Stimulated activated naive CD4-positive, alpha-beta T cell (primary cell): ENCODE measurements around the gene ETS2.
"Not testable (repeated sequence)": the region's sequence is repeated elsewhere in the genome, so short reads cannot be mapped to it uniquely, and the experiment has no call there.

Source experiments
- DNase-seq, 6 experiments: peaks; one replicate each; lab custom pipeline; 2025; lab: John Stamatoyannopoulos, UW

The ETS2 gene

DNA sequence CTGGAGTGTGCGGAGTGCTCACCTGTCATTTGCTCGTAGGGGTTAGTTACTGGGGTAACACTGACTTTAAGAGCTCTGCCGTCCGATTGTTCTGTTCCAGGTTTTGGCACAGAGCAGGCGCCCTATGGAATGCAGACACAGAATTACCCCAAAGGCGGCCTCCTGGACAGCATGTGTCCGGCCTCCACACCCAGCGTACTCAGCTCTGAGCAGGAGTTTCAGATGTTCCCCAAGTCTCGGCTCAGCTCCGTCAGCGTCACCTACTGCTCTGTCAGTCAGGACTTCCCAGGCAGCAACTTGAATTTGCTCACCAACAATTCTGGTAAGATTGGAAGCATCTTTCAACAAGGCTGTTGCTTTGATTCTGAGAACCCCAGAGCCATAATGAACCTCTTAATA is 12.6 kb downstream of the ETS2 start:
- no peak for DNase-seq

DNA sequence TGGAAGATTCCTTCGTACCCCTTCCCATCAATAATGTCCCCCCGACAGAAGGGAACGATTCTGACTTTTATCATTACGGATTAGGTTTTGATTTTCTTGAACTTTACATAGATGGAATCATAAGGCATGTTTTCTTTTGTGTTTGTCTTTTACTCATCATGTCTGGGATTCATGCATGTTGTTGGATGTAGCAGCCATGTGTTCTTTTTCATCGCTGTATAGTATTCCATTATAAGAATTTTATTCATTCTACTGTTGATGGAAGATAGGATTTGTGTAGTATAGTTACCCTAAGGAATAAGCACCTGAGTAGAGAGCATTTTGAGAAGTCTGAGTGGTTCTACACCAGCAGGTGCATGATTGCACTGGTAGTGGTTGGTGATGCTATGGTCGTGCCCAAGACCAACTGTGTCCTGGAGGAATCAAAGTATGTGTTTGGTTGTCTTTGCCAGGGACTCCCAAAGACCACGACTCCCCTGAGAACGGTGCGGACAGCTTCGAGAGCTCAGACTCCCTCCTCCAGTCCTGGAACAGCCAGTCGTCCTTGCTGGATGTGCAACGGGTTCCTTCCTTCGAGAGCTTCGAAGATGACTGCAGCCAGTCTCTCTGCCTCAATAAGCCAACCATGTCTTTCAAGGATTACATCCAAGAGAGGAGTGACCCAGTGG is 13.5 kb downstream of the ETS2 start:
- no peak for DNase-seq

DNA sequence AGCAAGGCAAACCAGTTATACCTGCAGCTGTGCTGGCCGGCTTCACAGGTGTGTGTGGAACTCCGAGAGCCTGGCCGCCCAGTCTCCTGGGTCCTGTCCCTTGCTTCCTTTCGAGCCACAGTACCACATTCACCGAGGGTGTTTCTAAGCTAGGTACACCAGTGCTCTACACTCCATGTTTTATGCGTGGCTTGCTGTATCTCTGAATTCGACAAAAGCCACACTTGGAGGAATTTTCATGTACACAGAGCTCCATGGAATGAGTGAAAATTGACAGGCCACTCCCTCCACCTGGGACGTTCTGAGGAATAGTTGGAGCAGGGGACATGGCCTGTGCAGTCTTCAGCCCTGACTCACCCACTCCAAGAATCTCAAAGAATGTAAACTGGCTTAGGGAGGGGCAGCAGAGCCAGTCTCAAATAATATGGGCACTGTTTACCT is 14.0 kb downstream of the ETS2 start:
- no peak for DNase-seq

DNA sequence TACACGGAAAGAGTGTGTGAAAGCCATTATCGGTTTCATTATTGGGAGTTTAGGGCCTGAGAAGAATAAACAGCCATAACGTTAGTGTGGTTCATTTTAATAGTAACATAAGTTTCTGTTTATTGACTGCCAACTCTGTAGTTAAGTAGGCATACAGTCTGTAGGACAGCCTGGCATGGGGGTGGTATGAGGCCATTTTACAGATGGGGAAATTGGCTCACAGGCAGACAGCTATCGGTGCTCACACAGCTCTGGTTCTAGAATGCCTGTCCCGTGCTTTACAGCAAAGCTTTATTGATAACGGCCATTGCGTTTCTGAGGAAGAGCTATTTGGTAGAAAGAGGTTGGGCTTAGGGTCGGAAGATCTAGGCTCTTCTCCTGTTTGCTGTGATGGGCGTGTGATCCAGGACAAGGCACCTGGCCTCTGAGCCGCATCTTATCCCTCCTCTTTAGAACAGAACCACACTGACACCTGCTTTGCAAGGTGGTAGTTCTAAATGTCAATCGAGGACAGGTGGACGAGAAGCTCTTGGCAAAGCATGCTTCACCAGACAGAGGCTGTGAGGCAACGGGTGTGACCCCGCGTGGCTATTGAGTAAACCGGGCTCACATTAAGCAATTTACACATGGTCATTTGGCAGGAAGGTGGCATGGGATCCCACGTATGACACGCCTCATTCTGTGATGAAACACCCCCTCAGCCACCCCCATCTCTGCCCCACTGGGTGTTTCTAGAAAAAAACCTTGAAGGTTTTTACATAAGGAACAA is 14.9 kb downstream of the ETS2 start:
- DNase-seq: no peak

DNA sequence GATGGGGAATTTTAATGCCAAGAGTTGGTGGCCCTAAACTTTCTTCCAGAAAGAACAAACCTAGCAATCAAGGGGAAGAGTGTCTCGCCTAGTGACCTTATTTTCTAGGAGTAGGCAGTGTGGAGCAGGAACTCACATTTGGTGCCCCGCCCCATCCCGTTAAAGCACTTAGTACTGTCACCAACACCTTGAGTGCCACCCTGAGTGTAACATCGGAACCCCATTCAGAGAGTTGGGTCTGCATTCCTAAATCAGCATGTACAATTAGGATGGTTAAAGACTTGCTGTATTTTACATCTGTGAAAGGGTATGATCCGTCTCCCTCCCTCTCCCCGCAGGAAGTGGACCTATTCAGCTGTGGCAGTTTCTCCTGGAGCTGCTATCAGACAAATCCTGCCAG is 15.5 kb downstream of the ETS2 start:
- DNase-seq: no peak

DNA sequence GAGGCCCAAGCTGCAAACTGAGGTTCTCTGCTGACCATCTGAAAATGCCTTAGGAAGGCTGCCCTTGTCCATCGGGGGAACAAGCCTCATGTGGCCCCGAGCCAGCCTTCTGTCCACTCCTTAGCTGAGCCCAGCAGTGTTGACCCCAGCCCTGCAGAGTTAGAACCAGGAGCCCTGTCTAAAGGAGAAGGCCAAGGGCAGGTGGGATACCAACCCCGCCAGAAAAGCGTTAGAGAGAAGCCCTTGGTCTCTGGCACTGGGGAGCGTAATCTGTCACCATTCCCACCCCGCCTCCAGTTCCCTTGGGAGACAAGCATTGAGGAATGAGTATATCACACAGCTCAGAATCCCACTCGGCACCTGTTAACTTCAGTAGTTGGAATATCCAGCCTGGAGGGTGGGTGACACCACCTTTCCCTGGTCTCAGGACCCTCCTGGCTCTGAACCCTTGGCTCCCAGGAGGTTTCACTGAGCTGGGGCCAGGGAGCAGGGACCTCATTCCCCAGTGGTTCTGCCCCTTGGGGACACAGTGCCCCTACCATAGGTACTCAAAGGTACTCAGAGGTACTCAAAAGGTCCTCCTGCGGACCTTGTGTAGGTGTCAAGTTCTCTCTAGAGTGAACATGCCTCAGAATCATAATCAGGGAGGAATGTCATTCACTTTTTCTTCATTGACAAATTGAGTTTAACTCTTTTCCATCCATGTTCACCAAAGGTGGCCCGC is 16.4 kb downstream of the ETS2 start:
- DNase-seq: no peak

DNA sequence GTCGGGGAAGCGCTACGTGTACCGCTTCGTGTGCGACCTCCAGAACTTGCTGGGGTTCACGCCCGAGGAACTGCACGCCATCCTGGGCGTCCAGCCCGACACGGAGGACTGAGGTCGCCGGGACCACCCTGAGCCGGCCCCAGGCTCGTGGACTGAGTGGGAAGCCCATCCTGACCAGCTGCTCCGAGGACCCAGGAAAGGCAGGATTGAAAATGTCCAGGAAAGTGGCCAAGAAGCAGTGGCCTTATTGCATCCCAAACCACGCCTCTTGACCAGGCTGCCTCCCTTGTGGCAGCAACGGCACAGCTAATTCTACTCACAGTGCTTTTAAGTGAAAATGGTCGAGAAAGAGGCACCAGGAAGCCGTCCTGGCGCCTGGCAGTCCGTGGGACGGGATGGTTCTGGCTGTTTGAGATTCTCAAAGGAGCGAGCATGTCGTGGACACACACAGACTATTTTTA is 17.1 kb downstream of the ETS2 start:
- DNase-seq: no peak

DNA sequence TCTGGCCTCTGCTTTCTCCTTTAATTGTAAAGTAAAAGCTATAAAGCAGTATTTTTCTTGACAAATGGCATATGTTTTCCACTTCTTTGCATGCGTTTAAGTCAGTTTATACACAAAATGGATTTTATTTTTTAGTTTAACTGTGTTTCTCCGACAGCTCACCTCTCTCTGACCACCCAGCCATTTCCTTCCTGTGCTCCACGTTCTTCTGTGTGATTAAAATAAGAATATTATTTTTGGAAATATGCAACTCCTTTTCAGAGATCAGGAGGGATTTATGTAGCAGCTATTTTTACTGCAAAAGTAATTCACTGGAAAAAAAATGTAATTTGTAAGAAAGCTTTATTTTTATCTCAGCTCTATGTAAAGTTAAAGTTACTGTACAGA is 18.0 kb downstream of the ETS2 start:
- DNase-seq: no peak

DNA sequence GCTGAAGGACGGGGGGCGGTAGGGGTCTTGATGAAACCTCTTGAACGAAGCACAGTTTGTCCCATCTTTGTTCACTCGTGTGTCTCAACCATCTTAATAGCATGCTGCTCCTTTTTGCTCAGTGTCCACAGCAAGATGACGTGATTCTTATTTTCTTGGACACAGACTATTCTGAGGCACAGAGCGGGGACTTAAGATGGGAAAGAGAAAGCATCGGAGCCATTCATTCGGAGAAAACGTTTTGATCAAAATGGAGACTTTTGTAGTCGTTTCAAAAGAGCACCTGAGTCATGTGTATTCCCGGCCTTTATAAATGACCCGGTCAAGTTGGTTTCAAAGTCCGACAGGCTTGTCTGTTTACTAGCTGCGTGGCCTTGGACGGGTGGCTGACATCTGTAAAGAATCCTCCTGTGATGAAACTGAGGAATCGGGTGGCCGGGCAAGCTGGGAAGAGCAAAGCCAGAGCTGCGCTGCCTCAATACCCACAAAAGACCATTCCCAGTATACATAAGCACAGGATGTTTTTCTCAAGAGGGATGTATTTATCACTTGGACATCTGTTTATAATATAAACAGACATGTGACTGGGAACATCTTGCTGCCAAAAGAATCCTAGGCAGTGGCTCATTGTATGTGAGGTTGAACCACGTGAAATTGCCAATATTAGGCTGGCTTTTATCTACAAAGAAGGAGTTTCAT is 18.5 kb downstream of the ETS2 start:
- no peak for DNase-seq

DNA sequence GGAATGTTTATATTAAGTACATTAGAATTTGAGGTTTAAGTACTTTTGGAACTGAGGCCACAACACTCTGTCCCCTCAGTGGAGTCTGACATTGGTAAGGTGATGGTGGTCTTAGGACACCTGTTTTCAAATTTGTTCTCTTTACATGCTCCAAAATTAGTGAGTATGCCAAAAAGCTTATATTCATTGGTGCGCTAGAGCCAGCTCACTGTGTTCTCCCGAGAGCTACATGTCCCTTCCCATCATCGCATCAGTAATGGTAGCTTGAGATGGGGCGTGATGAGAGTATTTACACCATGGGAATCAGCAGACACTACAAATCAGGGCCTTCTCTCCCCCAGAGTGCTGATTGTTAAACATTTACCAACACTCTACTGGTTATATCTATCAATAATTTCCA is 19.5 kb downstream of the ETS2 start:
- no peak for DNase-seq

DNA sequence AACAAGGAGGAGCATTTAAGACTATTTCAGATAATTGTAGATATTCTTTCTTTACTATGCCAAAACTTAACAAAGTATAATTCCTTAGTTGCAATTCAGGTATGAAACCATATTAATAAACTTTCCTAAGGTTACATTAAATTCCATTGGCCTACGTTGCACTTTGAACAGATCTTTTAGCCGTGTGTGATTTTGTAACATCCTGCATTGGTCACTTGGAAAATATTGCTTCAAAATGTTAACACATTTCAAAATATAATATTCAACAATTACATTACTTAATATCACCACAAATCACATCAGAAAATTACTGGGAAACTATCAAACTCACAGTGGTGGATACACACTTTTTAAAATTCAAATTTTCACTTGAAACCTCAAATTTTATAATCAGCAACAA is 20.2 kb downstream of the ETS2 start:
- DNase-seq: no peak

DNA sequence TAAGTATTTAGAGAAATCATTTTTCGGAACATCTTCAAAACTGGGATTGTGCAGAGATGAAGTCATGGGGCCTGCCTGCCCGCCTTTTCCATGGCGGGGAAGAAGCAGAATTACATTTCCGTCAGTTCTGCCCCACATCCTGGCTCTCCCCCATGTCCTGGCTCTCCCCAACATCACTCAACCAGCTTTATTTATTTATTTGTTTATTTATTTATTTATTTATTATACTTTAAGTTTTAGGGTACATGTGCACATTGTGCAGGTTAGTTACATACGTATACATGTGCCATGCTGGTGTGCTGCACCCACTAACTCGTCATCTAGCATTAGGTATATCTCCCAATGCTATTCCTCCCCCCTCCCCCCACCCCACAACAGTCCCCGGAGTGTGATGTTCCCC is 22.4 kb downstream of the ETS2 start:
- DNase-seq: not testable (repeated sequence)

DNA sequence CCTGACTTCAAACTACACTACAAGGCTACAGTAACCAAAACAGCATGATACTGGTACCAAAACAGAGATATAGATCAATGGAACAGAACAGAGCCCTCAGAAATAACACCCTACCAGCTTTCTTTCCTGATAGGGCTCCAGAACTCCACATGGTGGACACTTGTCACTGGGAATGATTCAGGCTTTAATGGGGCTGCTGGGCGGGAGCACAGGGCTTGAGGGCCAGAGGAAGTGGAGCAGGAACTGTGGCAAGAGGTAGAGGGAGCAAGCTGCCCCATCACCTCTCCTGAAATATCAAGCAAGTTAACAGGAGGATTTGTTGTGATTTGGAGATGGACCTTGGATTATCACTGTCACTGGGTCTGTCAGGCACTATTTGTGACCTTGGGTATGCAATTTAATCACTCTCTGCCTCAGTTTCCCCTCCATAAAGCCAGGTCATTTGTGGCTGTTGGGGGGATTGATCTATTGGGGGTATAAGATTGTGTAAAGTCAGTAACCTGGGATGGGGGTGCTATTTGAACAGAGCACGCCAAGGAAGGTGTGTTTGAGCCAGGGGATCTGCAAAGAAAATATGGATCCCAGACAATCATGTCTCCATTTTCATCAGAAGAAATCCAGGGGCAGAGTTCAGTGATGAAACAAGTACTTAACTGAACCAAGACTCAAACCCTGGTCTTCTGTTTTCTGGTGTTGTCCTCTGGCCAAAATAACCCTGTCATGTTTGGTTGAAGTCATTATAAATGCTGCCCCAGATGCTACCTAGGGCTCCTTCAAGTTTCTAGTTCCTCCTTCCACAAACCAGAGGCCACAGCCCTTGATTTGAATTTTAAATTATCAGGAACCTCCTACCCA is 25.2 kb downstream of the ETS2 start:
- no peak for DNase-seq

DNA sequence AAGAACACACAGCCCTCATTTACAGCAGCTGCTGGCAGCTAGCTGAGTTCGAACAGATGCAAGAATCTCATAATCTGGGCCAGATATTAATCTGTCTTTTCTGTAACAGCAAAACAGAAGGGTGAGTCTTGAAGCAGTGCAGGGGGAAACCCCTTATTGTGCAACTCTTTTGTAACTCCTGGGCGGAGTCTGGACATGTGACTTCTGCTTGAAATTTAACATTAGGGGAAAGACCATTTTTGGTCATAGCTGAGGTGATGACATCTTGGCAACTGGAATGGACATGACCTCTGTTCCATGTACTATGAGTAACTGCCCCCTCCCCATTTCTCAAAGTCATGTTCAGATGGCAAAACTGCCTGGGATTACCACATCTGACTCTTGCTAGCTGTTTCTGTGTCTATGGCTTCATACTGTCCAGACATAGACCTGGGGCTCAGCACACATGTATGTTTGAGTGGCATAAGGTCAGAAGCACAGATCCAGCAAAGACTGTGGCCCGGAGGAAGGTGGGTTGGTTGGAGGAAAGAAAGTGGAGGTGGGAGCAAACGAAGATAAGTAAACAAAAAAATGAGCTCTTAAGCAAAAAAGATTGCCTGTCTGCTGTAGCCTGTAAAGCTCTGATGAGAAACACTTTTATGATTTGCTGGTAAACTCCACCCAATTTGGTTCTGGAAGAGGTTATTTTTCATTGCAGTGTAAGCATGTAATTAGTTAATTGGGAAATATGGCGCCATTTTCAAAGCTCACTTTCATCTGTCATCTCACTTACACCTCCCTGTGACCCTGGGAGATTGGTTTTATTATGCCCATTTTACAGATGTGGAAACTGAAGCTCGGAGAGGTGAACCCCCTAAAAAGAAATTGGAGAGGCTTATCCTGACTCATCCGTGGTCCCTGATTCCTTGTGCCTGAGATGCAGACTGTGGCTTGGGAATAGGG is 26.1 kb downstream of the ETS2 start:
- DNase-seq: peak in 2 of 6 experiments; percentile 4 to 29

DNA sequence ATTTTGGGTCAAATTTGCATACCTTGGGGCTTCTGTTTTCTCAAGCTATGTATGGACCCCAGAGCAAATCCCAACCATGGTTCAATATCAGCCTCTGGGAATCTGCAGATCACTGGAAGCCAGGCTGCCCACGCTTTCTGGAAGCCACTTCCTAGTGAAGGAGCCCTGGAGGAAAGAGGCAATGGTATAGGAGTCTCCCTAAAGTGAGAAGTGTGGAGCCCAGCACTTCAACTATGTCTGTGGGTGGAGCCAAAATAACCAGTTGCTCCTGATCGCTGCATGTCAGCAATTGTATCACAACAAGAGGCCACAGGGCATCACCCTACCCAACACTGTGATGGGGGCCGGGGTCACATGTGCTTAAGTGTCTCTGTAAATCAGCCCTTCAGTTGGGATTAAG is 26.9 kb downstream of the ETS2 start:
- no peak for DNase-seq

DNA sequence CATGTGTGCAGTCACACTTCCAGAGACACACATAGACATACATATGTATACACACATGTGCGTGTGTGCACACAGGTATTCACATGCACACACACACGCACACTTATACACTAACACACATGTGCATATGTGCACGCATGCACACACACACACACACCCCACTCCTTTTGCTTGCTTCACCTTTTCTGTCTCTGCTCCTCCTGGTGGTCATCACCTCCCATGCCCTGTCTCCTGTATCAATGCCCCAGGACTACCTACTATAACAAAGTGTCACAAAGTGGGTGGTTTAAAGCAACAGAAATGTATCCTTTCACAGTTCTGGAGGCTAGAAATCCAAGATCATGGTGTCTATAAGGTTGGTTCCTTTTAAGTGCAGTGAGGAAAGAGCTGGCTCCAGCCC is 27.4 kb downstream of the ETS2 start:
- DNase-seq: peak in 1 of 6 experiments; percentile 1

DNA sequence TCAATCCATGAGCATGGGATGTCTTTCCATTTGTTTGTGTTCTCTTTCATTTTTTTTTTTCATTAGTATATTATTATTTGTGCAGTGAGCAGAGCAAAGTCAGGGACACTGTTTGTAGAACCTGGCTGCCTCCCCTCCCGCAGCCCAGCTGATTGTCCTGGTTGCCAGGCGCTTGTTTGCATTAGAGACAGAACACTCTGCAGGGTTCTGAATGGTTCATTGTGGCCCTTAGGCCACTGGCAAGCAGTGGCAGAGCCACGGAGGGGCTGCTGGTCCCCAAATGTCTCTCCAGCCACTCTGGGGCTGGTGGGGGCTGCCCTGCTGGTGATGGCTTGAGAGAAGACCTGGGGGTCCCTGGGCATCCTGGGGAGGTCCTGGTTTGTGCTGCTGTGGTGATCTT is 29.0 kb downstream of the ETS2 start:
- no peak for DNase-seq

DNA sequence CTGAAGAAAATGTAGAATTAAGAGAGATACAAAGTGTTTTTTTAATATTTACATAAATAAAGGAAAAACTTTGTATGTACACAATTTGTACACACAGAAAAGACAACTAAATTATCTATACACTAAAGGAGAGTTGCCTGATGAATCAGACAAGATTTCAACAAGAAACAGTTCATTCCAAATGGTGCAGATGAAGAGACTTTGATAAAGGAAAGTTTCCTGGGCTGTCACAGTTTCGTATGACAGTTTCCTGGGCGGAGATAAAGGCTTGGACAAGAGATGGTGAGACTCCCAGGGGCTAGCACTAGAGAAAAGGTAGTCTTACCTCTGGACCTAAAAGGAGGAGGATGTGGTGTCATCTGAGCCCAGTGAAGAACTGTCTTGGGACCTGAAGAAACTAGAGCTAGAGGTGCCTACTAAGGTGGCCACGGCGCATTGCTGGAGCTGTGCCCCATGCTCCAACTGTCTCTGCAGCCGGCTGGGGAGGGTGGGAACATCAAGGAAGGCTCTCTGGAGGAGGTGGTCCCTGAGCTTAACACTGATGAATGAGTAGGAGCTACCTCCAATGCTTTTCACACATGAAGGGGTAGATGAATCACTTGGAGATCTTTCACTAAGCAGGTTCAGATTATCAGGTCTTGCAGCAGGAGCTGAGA is 32.2 kb downstream of the ETS2 start:
- no peak for DNase-seq

DNA sequence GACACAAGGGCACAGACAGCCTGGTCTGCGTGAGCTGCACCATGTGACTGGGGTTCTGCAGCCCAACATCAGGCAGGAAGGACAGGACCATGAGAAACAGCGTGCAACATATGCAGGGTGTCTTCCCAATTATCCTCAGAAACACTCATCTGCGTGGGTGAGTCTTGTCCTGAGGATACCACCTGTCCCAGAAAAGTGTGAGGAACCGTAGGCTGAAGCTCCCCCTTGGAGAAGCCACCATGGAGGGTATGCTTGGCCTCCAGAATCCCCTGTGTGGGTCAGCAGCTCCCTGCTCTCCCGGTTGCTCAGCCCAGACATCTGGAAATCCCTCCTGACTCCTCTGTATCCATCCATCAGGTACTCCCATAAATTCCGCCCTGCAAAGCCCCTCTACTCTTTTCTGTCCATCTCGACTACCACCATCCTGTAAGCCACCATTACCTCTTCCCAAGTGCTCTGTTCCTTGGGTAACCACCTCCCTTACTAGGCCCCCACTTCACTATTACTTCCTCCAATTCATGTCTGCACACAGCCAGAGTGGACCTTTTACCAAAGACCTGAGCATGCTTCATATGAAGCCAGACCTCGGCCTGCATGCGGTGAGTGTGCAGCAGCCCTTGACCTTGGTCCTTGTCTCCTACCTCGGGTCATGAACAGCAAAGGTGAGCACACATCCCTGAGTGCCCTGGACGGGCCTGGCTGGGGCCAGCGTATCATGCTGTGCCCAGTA is 33.0 kb downstream of the ETS2 start:
- no peak for DNase-seq
